H9 (cell line): Measurements from ENCODE around the gene MAPRE3. TPM values are rescaled to one million over a fixed set of nuclear protein-coding genes. Genes with fewer than 3 reads are reported as not detected.

ENCODE experiments used
- DNase-seq: peaks from one replicate; pipeline ENCODE4 v3.0.0-alpha.2; 2017
- H2AFZ ChIP-seq: one replicate; pipeline ENCODE4 v1.6.1; 2013; ENCODE audit warnings: mild to moderate bottlenecking, low read length, control low read depth, moderate library complexity
- H2AK5ac ChIP-seq: 2 replicates; pipeline ENCODE4 v1.6.1; 2013; ENCODE audit warnings: low read length, control low read depth, mixed read lengths; ENCODE audit not compliant: insufficient read length
- H2BK120ac ChIP-seq: one replicate; pipeline ENCODE4 v1.6.1; 2013; ENCODE audit warnings: low read depth, mild to moderate bottlenecking, low read length, control low read depth, inconsistent platforms; ENCODE audit not compliant: poor library complexity, severe bottlenecking
- H2BK12ac ChIP-seq: 2 replicates; pipeline ENCODE4 v1.6.1; 2013; ENCODE audit warnings: low read length, control low read depth, mixed read lengths, low read depth; ENCODE audit not compliant: insufficient read length
- H2BK15ac ChIP-seq: 2 replicates; pipeline ENCODE4 v1.6.1; 2013; ENCODE audit warnings: low read depth, low read length, control low read depth
- H2BK20ac ChIP-seq: one replicate; pipeline ENCODE4 v1.6.1; 2013; ENCODE audit warnings: low read depth, mild to moderate bottlenecking, low read length, control low read depth, inconsistent platforms; ENCODE audit not compliant: poor library complexity, severe bottlenecking
- H2BK5ac ChIP-seq: 2 replicates; pipeline ENCODE4 v1.6.1; 2013; ENCODE audit warnings: low read length, control low read depth, mixed read lengths; ENCODE audit not compliant: insufficient read length
- H3K14ac ChIP-seq: 2 replicates; pipeline ENCODE4 v1.6.1; 2013; ENCODE audit warnings: low read length, control low read depth; ENCODE audit not compliant: insufficient read depth
- H3K18ac ChIP-seq: 2 replicates; pipeline ENCODE4 v1.6.1; 2013; ENCODE audit warnings: low read depth, mild to moderate bottlenecking, mixed read lengths, low read length, control low read depth; ENCODE audit not compliant: insufficient read length
- H3K23ac ChIP-seq: 2 replicates; pipeline ENCODE4 v1.6.1; 2013; ENCODE audit warnings: low read length, control low read depth, mixed read lengths, low read depth; ENCODE audit not compliant: insufficient read length
- H3K23me2 ChIP-seq: 2 replicates; pipeline ENCODE4 v1.6.1; 2013; ENCODE audit warnings: low read depth, mild to moderate bottlenecking, mixed read lengths, low read length, control low read depth; ENCODE audit not compliant: insufficient read length, poor library complexity, severe bottlenecking
- H3K27ac ChIP-seq: 2 replicates; pipeline ENCODE4 v1.5.1; 2013; ENCODE audit warnings: low read length, control low read depth, mixed read lengths, low read depth; ENCODE audit not compliant: insufficient read length
- H3K27me3 ChIP-seq: 2 replicates; pipeline ENCODE4 v1.6.1; 2013; ENCODE audit warnings: low read length, control low read depth, inconsistent platforms; ENCODE audit not compliant: insufficient read depth
- H3K4ac ChIP-seq: 2 replicates; pipeline ENCODE4 v1.6.1; 2013; ENCODE audit warnings: low read depth, mild to moderate bottlenecking, control low read depth, inconsistent platforms, low read length, moderate library complexity
- H3K4me1 ChIP-seq: 2 replicates; pipeline ENCODE4 v1.6.1; 2013; ENCODE audit warnings: low read length, control low read depth, inconsistent platforms; ENCODE audit not compliant: insufficient read depth
- H3K4me2 ChIP-seq: 2 replicates; pipeline ENCODE4 v1.6.1; 2013; ENCODE audit warnings: low read length, control low read depth, mixed read lengths; ENCODE audit not compliant: insufficient read length, insufficient read depth
- H3K56ac ChIP-seq: 2 replicates; pipeline ENCODE4 v1.6.1; 2013; ENCODE audit warnings: low read depth, mild to moderate bottlenecking, mixed read lengths, low read length, control low read depth; ENCODE audit not compliant: insufficient read length
- H3K79me1 ChIP-seq: 2 replicates; pipeline ENCODE4 v1.6.1; 2013; ENCODE audit warnings: low read depth, mild to moderate bottlenecking, moderate library complexity, low read length, control low read depth, inconsistent platforms; ENCODE audit not compliant: insufficient read depth, poor library complexity, severe bottlenecking
- H3K79me2 ChIP-seq: 2 replicates; pipeline ENCODE4 v1.6.1; 2013; ENCODE audit warnings: low read length, control low read depth, inconsistent platforms; ENCODE audit not compliant: insufficient read depth
- H3K9ac ChIP-seq: 2 replicates; pipeline ENCODE4 v1.6.1; 2013; ENCODE audit warnings: low read length, control low read depth, mixed read lengths; ENCODE audit not compliant: insufficient read length; ENCODE audit errors: extremely low read depth
- H3K9me3 ChIP-seq: one replicate; pipeline ENCODE4 v1.6.1; 2013; ENCODE audit warnings: low read depth, low read length, inconsistent platforms; ENCODE audit not compliant: control insufficient read depth
- H3T11ph ChIP-seq: one replicate; pipeline ENCODE4 v1.6.1; 2013; ENCODE audit warnings: mild to moderate bottlenecking, low read length, control low read depth, inconsistent platforms
- H4K20me1 ChIP-seq: one replicate; pipeline ENCODE4 v1.6.1; 2013; ENCODE audit not compliant: control insufficient read depth, insufficient read length, insufficient read depth
- H4K5ac ChIP-seq: 2 replicates; pipeline ENCODE4 v1.6.1; 2013; ENCODE audit warnings: low read depth, mild to moderate bottlenecking, mixed read lengths, low read length, control low read depth; ENCODE audit not compliant: insufficient read length
- H4K8ac ChIP-seq: replicated peaks from 2 replicates; pipeline ENCODE4 v1.6.1; 2013; ENCODE audit warnings: low read length, control low read depth, mixed read lengths, low read depth; ENCODE audit not compliant: insufficient read length
- H4K91ac ChIP-seq: 2 replicates; pipeline ENCODE4 v1.6.1; 2013; ENCODE audit warnings: low read depth, mild to moderate bottlenecking, moderate library complexity, mixed read lengths, low read length, control low read depth; ENCODE audit not compliant: insufficient read length
- H3K27ac Mint-ChIP-seq, 3 experiments: 2 replicates in 2 of 3; 3 replicates in 1 of 3; pipeline ENCODE4 v1.8.0; 2020 to 2021; ENCODE audit warnings: mixed read lengths in 3 of 3, mild to moderate bottlenecking in 1 of 3, moderate library complexity in 1 of 3
- H3K27me3 Mint-ChIP-seq: 2 replicates; pipeline ENCODE4 v1.8.0; 2021; ENCODE audit warnings: low read depth, mild to moderate bottlenecking, moderate library complexity, mixed read lengths
- H3K36me3 Mint-ChIP-seq, 3 experiments: 2 replicates in 2 of 3; 3 replicates in 1 of 3; pipeline ENCODE4 v1.8.0; 2020 to 2021; ENCODE audit warnings: low read depth in 3 of 3, mixed read lengths in 3 of 3; ENCODE audit not compliant: insufficient read depth in 1 of 3
- H3K4me1 Mint-ChIP-seq, 2 experiments: 2 replicates each; pipeline ENCODE4 v1.8.0; 2020; ENCODE audit warnings: mixed read lengths in 2 of 2
- H3K4me3 Mint-ChIP-seq, 2 experiments: 2 replicates in 1 of 2; 3 replicates in 1 of 2; pipeline ENCODE4 v1.8.0; 2020 to 2021; ENCODE audit warnings: mild to moderate bottlenecking in 2 of 2, mixed read lengths in 2 of 2, moderate library complexity in 1 of 2
- H3K9me3 Mint-ChIP-seq, 2 experiments: 2 replicates in 1 of 2; 3 replicates in 1 of 2; pipeline ENCODE4 v1.8.0; 2020; ENCODE audit warnings: mild to moderate bottlenecking in 2 of 2, mixed read lengths in 2 of 2, moderate library complexity in 1 of 2
- CTCF ChIP-seq: fragments of 200-600 bp; sonication (generic); conservative IDR thresholded peaks from 3 replicates; pipeline ENCODE4 v1.8.0; 2021; ENCODE audit warnings: antibody characterized with exemption, mild to moderate bottlenecking
- WGBS: extraction: QIAGEN DNeasy Blood & Tissue Kit; methylation state at CpG from one replicate; pipeline ENCODE4 v1.1.7; 2013; ENCODE audit warnings: missing lambda C conversion rate, low lambda C conversion rate, mixed read lengths; ENCODE audit not compliant: insufficient read length; ENCODE audit errors: extremely low coverage; 5-methylcytosine and 5-hydroxymethylcytosine counted together
- total RNA-seq: library from RNA; stranded (reverse); gene quantifications from 2 replicates; pipeline ENCODE4 v1.2.1, GENCODE V29; 2021

MAPRE3 gene
- total RNA-seq, 1 experiment from 2014 or later, result 2.0 TPM

GRCh38 chr2:26964446-26965130 lies 5.8 kb upstream of the MAPRE3 start:
- no peaks in the 10 kb centered on the region for H3K36me3 Mint-ChIP-seq
- Histone ChIP-seq H3T11ph (no peak overlapping the region), H3K27ac (no peak overlapping the region), H3K56ac (no peak overlapping the region), H2BK15ac (no peak overlapping the region), H4K91ac (no peak overlapping the region), H3K4ac (no peak overlapping the region), H3K14ac (no peak overlapping the region), H3K27me3 (peaks cover 7% of the 10 kb centered on the region; the same call in 1 of the 2 replicates), H3K18ac (no peak overlapping the region), H2BK5ac (no peak overlapping the region), H3K4me1 (no peaks in the 10 kb centered on the region), H3K79me2 (no peaks in the 10 kb centered on the region), H3K23ac (no peak overlapping the region), H2BK20ac (no peak overlapping the region), H3K23me2 (no peaks in the 10 kb centered on the region), H3K9me3 (no peaks in the 10 kb centered on the region), H3K79me1 (no peaks in the 10 kb centered on the region), H4K8ac (no peak overlapping the region), H3K4me2 (no peak overlapping the region), H4K5ac (no peak overlapping the region), H4K20me1 (no peaks in the 10 kb centered on the region), H3K9ac (no peak overlapping the region), H2AFZ (no peak overlapping the region), H2BK120ac (no peak overlapping the region), H2BK12ac (no peak overlapping the region), H2AK5ac (no peak overlapping the region)
- no peak overlapping the region for H3K27ac Mint-ChIP-seq
- no CpG with 5 or more reads among the region's 3 CpGs for WGBS
- TF ChIP-seq CTCF, result no peak
- no peak overlapping the region for H3K4me3 Mint-ChIP-seq
- H3K4me1 Mint-ChIP-seq, result peaks cover 4 to 7% of the 10 kb centered on the region in 2 experiments; a peak in 3 of 4 replicates
- no peaks in the 10 kb centered on the region for H3K9me3 Mint-ChIP-seq
- peaks cover 56% of the 10 kb centered on the region for H3K27me3 Mint-ChIP-seq
- DNase-seq, result no peak
